ENCODE measurements around the gene VPS52.

VPS52 gene

GRCh38 chr6:33206027-33206863 is 65.4 kb downstream of the VPS52 start:
- WGBS, result 65% methylated on average over 3 of the region's 3 CpGs
- H3K36me3 ChIP-seq (ENCODE audit: insufficient read depth, low read length), result peaks cover 40% of the 10 kb centered on the region
- H3K4me3 ChIP-seq (ENCODE audit: low read length), result peak overlapping the region; percentile 14; the same call in 1 of the 2 replicates
- H3K4me1 ChIP-seq (ENCODE audit: insufficient read depth, low read length), result peaks cover 31% of the 10 kb centered on the region
- H3K27ac ChIP-seq (ENCODE audit: low read depth, low read length), result no peak overlapping the region
- H3K9me3 ChIP-seq (ENCODE audit: insufficient read depth, low read depth, low read length), result no peaks in the 10 kb centered on the region
- H3K9ac ChIP-seq (ENCODE audit: low read depth, low read length), result no peak overlapping the region
- peaks cover 45% of the 10 kb centered on the region for H3K27me3 ChIP-seq (ENCODE audit: insufficient read depth, low read length)

DNA sequence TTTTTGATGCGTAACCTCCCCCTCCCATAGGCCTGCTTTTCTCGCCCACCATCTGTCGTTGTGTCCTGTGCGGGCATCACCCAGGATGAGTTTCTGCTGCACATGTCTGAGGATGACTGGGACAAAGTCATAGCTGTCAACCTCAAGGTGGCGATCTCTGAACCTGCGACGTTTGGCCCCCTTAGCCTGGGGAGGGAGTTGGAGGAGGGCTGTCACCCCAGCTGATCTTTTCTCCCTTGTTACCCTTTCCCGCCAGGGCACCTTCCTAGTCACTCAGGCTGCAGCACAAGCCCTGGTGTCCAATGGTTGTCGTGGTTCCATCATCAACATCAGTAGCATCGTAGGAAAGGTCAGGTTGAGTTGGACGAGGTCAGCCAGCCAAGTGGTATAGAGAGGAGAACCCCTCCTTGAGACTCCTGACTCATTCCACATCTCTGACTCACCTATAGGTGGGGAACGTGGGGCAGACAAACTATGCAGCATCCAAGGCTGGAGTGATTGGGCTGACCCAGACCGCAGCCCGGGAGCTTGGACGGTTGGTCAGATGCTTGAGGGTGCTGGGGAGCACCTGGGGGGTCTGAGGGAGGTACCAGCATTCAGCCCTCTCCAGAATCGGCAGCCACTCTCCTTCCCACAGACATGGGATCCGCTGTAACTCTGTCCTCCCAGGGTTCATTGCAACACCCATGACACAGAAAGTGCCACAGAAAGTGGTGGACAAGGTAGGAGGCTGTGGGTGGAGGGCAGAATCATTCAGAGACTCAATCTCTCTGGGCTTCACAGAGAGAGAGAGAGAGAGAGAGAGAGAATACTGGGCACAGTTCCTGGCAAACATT is 66.3 kb downstream of the VPS52 start:
- Histone ChIP-seq H3K9ac (ENCODE audit: low read depth, low read length) (peak overlapping the region; percentile 72), H3K27me3 (ENCODE audit: insufficient read depth, low read length) (peaks cover 38% of the 10 kb centered on the region), H3K4me3 (ENCODE audit: low read length) (peak overlapping the region; percentile 80), H3K4me1 (ENCODE audit: insufficient read depth, low read length) (peaks cover 31% of the 10 kb centered on the region), H3K9me3 (ENCODE audit: insufficient read depth, low read depth, low read length) (no peaks in the 10 kb centered on the region), H3K36me3 (ENCODE audit: insufficient read depth, low read length) (peaks cover 36% of the 10 kb centered on the region), H3K27ac (ENCODE audit: low read depth, low read length) (no peak overlapping the region)
- WGBS, result 26% methylated on average over 17 of the region's 17 CpGs

DNA sequence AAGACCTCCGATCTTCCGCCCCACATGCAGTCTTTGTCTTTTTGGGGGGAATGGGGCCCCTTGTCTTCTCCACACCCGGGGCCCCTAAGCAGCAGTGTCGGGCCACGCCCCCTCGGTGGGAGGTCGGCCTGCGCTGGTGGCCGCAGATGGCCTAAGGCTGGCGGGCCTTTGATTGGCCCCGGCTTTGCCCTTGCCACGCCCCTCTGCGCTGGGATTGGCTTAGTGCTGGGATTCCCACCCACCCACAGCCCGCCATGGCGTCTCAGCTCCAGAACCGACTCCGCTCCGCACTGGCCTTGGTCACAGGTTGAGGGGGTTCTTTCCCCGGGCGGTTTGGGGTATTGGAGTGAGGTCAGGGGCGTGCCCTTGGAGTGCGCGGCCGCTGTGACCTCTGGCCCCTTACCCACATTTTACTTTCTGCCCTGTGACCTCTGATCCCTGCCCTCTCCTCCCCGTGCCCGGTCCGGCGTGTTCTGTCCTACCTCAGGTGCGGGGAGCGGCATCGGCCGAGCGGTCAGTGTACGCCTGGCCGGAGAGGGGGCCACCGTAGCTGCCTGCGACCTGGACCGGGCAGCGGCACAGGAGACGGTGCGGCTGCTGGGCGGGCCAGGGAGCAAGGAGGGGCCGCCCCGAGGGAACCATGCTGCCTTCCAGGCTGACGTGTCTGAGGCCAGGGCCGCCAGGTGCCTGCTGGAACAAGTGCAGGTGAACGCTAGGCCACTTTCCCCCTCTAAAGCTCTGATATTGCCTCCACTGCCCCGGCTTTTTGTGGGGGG is 67.1 kb downstream of the VPS52 start, which contains the start of gene HSD17B8:
HSD17B8 (plus strand) TSS at position 241 of the 776 bp plus-strand sequence; CDS start at position 255, 14 bp downstream.
- Histone ChIP-seq H3K27ac (ENCODE audit: low read depth, low read length) (peak within 1 kb of the TSS; percentile 39), H3K9me3 (ENCODE audit: insufficient read depth, low read depth, low read length) (no peaks in the 10 kb centered on the region), H3K9ac (ENCODE audit: low read depth, low read length) (peak within 1 kb of the TSS; percentile 72), H3K4me3 (ENCODE audit: low read length) (peak within 1 kb of the TSS; percentile 80), H3K27me3 (ENCODE audit: insufficient read depth, low read length) (peaks cover 37% of the 10 kb centered on the region), H3K36me3 (ENCODE audit: insufficient read depth, low read length) (peaks cover 28% of the 10 kb centered on the region), H3K4me1 (ENCODE audit: insufficient read depth, low read length) (peaks cover 32% of the 10 kb centered on the region)
- under 1% methylated on average over 48 of the region's 48 CpGs for WGBS

DNA sequence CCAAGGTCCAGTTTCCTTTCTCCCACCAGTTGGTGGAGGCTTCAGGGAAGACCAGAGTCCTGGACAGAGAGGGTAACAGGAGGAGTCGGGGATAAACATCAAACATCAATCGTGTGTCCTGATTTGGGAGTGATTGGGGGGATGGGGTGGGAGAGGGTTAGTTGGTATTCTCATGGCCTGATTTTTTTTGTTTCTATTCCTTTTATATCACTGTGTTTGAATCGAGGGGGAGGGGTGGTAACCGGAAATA is 67.6 kb downstream of the VPS52 start:
- peaks cover 26% of the 10 kb centered on the region for H3K36me3 ChIP-seq (ENCODE audit: insufficient read depth, low read length)
- H3K27ac ChIP-seq (ENCODE audit: low read depth, low read length), result no peak overlapping the region
- peak overlapping the region; percentile 80 for H3K4me3 ChIP-seq (ENCODE audit: low read length)
- H3K9ac ChIP-seq (ENCODE audit: low read depth, low read length), result no peak overlapping the region
- WGBS, result 7% methylated on average over 3 of the region's 4 CpGs
- H3K4me1 ChIP-seq (ENCODE audit: insufficient read depth, low read length), result peaks cover 36% of the 10 kb centered on the region
- no peaks in the 10 kb centered on the region for H3K9me3 ChIP-seq (ENCODE audit: insufficient read depth, low read depth, low read length)
- peaks cover 37% of the 10 kb centered on the region for H3K27me3 ChIP-seq (ENCODE audit: insufficient read depth, low read length)

DNA sequence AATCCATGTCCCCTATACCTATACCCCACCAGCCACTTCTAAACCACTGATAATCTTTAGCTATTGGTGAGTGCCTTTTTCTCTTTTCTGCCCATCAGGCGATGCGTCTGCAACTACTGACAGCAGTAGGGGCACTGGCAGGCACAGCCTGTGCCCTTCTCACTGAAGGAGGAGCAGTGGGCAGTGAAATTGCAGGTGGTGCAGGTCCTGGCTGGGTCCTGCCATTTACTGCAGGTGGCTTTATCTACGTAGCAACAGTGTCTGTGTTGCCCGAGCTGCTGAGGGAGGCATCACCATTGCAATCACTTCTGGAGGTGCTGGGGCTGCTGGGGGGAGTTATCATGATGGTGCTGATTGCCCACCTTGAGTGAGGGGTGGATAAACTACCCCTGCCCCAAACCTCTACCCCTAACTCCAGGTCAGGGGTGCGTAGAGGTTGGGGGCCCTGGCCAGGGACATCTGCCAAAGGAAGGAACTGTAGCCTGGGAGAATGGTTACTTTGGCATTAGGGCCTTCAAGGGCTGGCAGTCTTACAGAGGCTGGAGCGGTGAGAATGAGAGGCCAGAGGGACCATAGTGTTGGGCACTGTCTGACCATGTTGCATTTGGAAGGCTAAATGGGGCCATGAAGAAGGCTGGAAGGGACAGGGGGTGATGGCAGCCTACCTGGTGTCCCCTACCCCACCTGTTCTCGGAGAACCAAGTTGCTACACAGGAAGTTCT is 68.1 kb downstream of the VPS52 start:
- WGBS, result 94% methylated on average over 7 of the region's 7 CpGs
- Histone ChIP-seq H3K9ac (ENCODE audit: low read depth, low read length) (no peak overlapping the region), H3K4me3 (ENCODE audit: low read length) (peak overlapping the region; percentile 80), H3K27me3 (ENCODE audit: insufficient read depth, low read length) (peaks cover 33% of the 10 kb centered on the region), H3K9me3 (ENCODE audit: insufficient read depth, low read depth, low read length) (no peaks in the 10 kb centered on the region), H3K36me3 (ENCODE audit: insufficient read depth, low read length) (peaks cover 26% of the 10 kb centered on the region), H3K4me1 (ENCODE audit: insufficient read depth, low read length) (peaks cover 32% of the 10 kb centered on the region), H3K27ac (ENCODE audit: low read depth, low read length) (no peak overlapping the region)

DNA sequence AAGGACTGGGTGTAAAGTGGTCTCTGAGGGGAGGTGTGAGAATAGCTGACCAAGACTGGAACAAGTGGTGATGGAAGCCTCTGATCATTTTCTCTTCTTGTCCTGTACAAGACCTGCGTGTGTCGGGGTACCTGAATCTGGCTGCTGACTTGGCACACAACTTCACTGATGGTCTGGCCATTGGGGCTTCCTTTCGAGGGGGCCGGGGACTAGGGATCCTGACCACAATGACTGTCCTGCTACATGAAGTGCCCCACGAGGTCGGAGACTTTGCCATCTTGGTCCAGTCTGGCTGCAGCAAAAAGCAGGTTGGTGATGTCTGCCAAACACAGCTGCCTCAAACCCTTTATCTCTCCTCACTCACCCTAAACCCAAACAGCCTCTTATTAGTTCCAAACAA is 68.9 kb downstream of the VPS52 start:
- WGBS, result 93% methylated on average over 6 of the region's 6 CpGs
- H3K9ac ChIP-seq (ENCODE audit: low read depth, low read length), result no peak overlapping the region
- H3K27ac ChIP-seq (ENCODE audit: low read depth, low read length), result no peak overlapping the region

GRCh38 chr6:33201935-33202334 is 69.7 kb downstream of the VPS52 start:
- H3K27me3 ChIP-seq (ENCODE audit: insufficient read depth, low read length), result peaks cover 20% of the 10 kb centered on the region
- H3K4me1 ChIP-seq (ENCODE audit: insufficient read depth, low read length), result peaks cover 32% of the 10 kb centered on the region
- peak overlapping the region; percentile 83 for H3K4me3 ChIP-seq (ENCODE audit: low read length)
- 97% methylated on average over 3 of the region's 6 CpGs for WGBS
- peaks cover 30% of the 10 kb centered on the region for H3K36me3 ChIP-seq (ENCODE audit: insufficient read depth, low read length)
- no peak overlapping the region for H3K27ac ChIP-seq (ENCODE audit: low read depth, low read length)
- peak overlapping the region; percentile 93 for H3K9ac ChIP-seq (ENCODE audit: low read depth, low read length)
- no peaks in the 10 kb centered on the region for H3K9me3 ChIP-seq (ENCODE audit: insufficient read depth, low read depth, low read length)

More for the DNA sequence above, 68.9 kb downstream of the VPS52 start:
- Histone ChIP-seq H3K27me3 (ENCODE audit: insufficient read depth, low read length) (peaks cover 29% of the 10 kb centered on the region), H3K4me1 (ENCODE audit: insufficient read depth, low read length) (peaks cover 32% of the 10 kb centered on the region), H3K36me3 (ENCODE audit: insufficient read depth, low read length) (peaks cover 26% of the 10 kb centered on the region), H3K9me3 (ENCODE audit: insufficient read depth, low read depth, low read length) (no peaks in the 10 kb centered on the region), H3K4me3 (ENCODE audit: low read length) (no peak overlapping the region)

- H3K27ac ChIP-seq (ENCODE audit: low read depth, low read length), result peak overlapping the region; percentile 99
- H3K27me3 ChIP-seq (ENCODE audit: insufficient read depth, low read length), result peaks cover 12% of the 10 kb centered on the region
- H3K36me3 ChIP-seq (ENCODE audit: insufficient read depth, low read length), result peaks cover 36% of the 10 kb centered on the region
- no peaks in the 10 kb centered on the region for H3K9me3 ChIP-seq (ENCODE audit: insufficient read depth, low read depth, low read length)
- H3K9ac ChIP-seq (ENCODE audit: low read depth, low read length), result peak overlapping the region; percentile 93
- WGBS, result 5% methylated on average over 14 of the region's 14 CpGs
- peak overlapping the region; percentile 83 for H3K4me3 ChIP-seq (ENCODE audit: low read length)
- H3K4me1 ChIP-seq (ENCODE audit: insufficient read depth, low read length), result peaks cover 26% of the 10 kb centered on the region
Observed at GRCh38 chr6:33201147-33201545, 70.5 kb downstream of the VPS52 start.

Data from HUES64 (cell line).